ENCODE measurements around the gene IL6.
"Not testable (repeated sequence)": the region's sequence is repeated elsewhere in the genome, so short reads cannot be mapped to it uniquely, and the experiment has no call there.

The IL6 gene

GRCh38 chr7:22681852-22682657, 44.9 kb upstream of the IL6 start:
- H3K27me3 ChIP-seq (ENCODE audit: insufficient read depth, low read depth) = no peaks in the 10 kb centered on the region
- H3K9ac ChIP-seq = no peak overlapping the region
- no peak overlapping the region for H2AFZ ChIP-seq (ENCODE audit: low read depth)
- H3K27ac ChIP-seq = no peak overlapping the region
- no peaks in the 10 kb centered on the region for H3K36me3 ChIP-seq (ENCODE audit: insufficient read depth)
- H3K4me1 ChIP-seq (ENCODE audit: low read depth, poor library complexity, severe bottlenecking) = peaks cover 13% of the 10 kb centered on the region
- no peak overlapping the region for H3K4me2 ChIP-seq
- no peak for TF ChIP-seq CTCF (conservative IDR thresholded peaks at IDR 0.05; ENCODE audit: low read depth, low read length)
- no peaks in the 10 kb centered on the region for H4K20me1 ChIP-seq (ENCODE audit: insufficient read depth)
- no peaks in the 10 kb centered on the region for H3K79me2 ChIP-seq (ENCODE audit: insufficient read depth, low read depth)
- no peak overlapping the region for H3K4me3 ChIP-seq (IDR thresholded peaks at IDR 0.05; ENCODE audit: insufficient read depth, low read depth, low read length)

- Histone ChIP-seq H3K4me3 (IDR thresholded peaks at IDR 0.05; ENCODE audit: insufficient read depth, low read depth, low read length) (no peak overlapping the region), H3K4me1 (ENCODE audit: low read depth, poor library complexity, severe bottlenecking) (peaks cover under 1% of the 10 kb centered on the region), H3K79me2 (ENCODE audit: insufficient read depth, low read depth) (no peaks in the 10 kb centered on the region), H3K27me3 (ENCODE audit: insufficient read depth, low read depth) (no peaks in the 10 kb centered on the region), H4K20me1 (ENCODE audit: insufficient read depth) (no peaks in the 10 kb centered on the region), H3K4me2 (no peak overlapping the region), H3K27ac (no peak overlapping the region), H3K9ac (no peak overlapping the region), H2AFZ (ENCODE audit: low read depth) (no peak overlapping the region), H3K36me3 (ENCODE audit: insufficient read depth) (no peaks in the 10 kb centered on the region)
- no peak for TF ChIP-seq CTCF (conservative IDR thresholded peaks at IDR 0.05; ENCODE audit: low read depth, low read length)
Measured at GRCh38 chr7:22683379-22683778, 43.6 kb upstream of the IL6 start.

GRCh38 chr7:22686620-22687019, 40.4 kb upstream of the IL6 start:
- no peaks in the 10 kb centered on the region for H3K4me1 ChIP-seq (ENCODE audit: low read depth, poor library complexity, severe bottlenecking)
- no peak overlapping the region for H3K9ac ChIP-seq
- H3K4me2 ChIP-seq = no peak overlapping the region
- H2AFZ ChIP-seq (ENCODE audit: low read depth) = no peak overlapping the region
- H3K4me3 ChIP-seq (IDR thresholded peaks at IDR 0.05; ENCODE audit: insufficient read depth, low read depth, low read length) = no peak overlapping the region
- no peaks in the 10 kb centered on the region for H3K27me3 ChIP-seq (ENCODE audit: insufficient read depth, low read depth)
- H3K79me2 ChIP-seq (ENCODE audit: insufficient read depth, low read depth) = no peaks in the 10 kb centered on the region
- no peak overlapping the region for H3K27ac ChIP-seq
- TF ChIP-seq CTCF (conservative IDR thresholded peaks at IDR 0.05; ENCODE audit: low read depth, low read length) = no peak
- H3K36me3 ChIP-seq (ENCODE audit: insufficient read depth) = no peaks in the 10 kb centered on the region
- no peaks in the 10 kb centered on the region for H4K20me1 ChIP-seq (ENCODE audit: insufficient read depth)

GRCh38 chr7:22688084-22688483, 38.9 kb upstream of the IL6 start:
- no peaks in the 10 kb centered on the region for H3K79me2 ChIP-seq (ENCODE audit: insufficient read depth, low read depth)
- H2AFZ ChIP-seq (ENCODE audit: low read depth) = no peak overlapping the region
- no peaks in the 10 kb centered on the region for H3K4me1 ChIP-seq (ENCODE audit: low read depth, poor library complexity, severe bottlenecking)
- H3K36me3 ChIP-seq (ENCODE audit: insufficient read depth) = no peaks in the 10 kb centered on the region
- H3K4me2 ChIP-seq = no peak overlapping the region
- no peaks in the 10 kb centered on the region for H4K20me1 ChIP-seq (ENCODE audit: insufficient read depth)
- H3K9ac ChIP-seq = no peak overlapping the region
- H3K4me3 ChIP-seq (IDR thresholded peaks at IDR 0.05; ENCODE audit: insufficient read depth, low read depth, low read length) = no peak overlapping the region
- H3K27ac ChIP-seq = no peak overlapping the region
- H3K27me3 ChIP-seq (ENCODE audit: insufficient read depth, low read depth) = no peaks in the 10 kb centered on the region
- TF ChIP-seq CTCF (conservative IDR thresholded peaks at IDR 0.05; ENCODE audit: low read depth, low read length) = no peak

GRCh38 chr7:22688934-22689333, 38.1 kb upstream of the IL6 start:
- not testable (repeated sequence) for H3K27ac ChIP-seq; H2AFZ ChIP-seq (ENCODE audit: low read depth); H3K4me1 ChIP-seq (ENCODE audit: low read depth, poor library complexity, severe bottlenecking); H3K4me3 ChIP-seq (IDR thresholded peaks at IDR 0.05; ENCODE audit: insufficient read depth, low read depth, low read length); H3K36me3 ChIP-seq (ENCODE audit: insufficient read depth); H4K20me1 ChIP-seq (ENCODE audit: insufficient read depth); H3K4me2 ChIP-seq; H3K27me3 ChIP-seq (ENCODE audit: insufficient read depth, low read depth); H3K9ac ChIP-seq; H3K79me2 ChIP-seq (ENCODE audit: insufficient read depth, low read depth)

Measured in KMS-11 (cell line).